ENCODE data around the gene AADACL2.

The AADACL2 gene

GRCh38 chr3:151806838-151807237 is 73.1 kb downstream of the AADACL2 start:
- Histone ChIP-seq H3K36me3 (replicated peaks) (peaks cover 31% of the 10 kb centered on the region), H3K27ac (no peak overlapping the region), H3K27me3 (replicated peaks) (no peaks in the 10 kb centered on the region), H3K4me3 (ENCODE audit: low read depth, low read length) (no peak overlapping the region)
- no peak for DNase-seq
- TF ChIP-seq, protein P1, sequence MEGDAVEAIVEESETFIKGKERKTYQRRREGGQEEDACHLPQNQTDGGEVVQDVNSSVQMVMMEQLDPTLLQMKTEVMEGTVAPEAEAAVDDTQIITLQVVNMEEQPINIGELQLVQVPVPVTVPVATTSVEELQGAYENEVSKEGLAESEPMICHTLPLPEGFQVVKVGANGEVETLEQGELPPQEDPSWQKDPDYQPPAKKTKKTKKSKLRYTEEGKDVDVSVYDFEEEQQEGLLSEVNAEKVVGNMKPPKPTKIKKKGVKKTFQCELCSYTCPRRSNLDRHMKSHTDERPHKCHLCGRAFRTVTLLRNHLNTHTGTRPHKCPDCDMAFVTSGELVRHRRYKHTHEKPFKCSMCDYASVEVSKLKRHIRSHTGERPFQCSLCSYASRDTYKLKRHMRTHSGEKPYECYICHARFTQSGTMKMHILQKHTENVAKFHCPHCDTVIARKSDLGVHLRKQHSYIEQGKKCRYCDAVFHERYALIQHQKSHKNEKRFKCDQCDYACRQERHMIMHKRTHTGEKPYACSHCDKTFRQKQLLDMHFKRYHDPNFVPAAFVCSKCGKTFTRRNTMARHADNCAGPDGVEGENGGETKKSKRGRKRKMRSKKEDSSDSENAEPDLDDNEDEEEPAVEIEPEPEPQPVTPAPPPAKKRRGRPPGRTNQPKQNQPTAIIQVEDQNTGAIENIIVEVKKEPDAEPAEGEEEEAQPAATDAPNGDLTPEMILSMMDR (IDR thresholded peaks at IDR 0.05; ENCODE audit: low read depth, low read length, missing control alignments): no peak
- in situ Hi-C loops (cut with HindIII; ENCODE audit: low pct_ligation_motif_present, low sequenced_read_pairs): no loop called here

All from brain microvascular endothelial cell (primary cell).